GM23248 (cell line): Measurements from ENCODE around the gene RARB.

ENCODE experiments used
- EZH2 ChIP-seq: fragments of 200-600 bp; sonication (generic); IDR thresholded peaks from 2 replicates; pipeline ENCODE4 v1.6.1; 2018; ENCODE audit warnings: antibody characterized with exemption, mild to moderate bottlenecking; ENCODE audit not compliant: insufficient read depth, poor library complexity, severe bottlenecking
- EZH2phosphoT487 ChIP-seq: fragments of 200-600 bp; sonication (generic); IDR thresholded peaks from 2 replicates; pipeline ENCODE4 v1.6.1; 2018; ENCODE audit warnings: antibody characterized with exemption, moderate library complexity, mild to moderate bottlenecking, low read depth; ENCODE audit not compliant: insufficient read depth

DNA sequence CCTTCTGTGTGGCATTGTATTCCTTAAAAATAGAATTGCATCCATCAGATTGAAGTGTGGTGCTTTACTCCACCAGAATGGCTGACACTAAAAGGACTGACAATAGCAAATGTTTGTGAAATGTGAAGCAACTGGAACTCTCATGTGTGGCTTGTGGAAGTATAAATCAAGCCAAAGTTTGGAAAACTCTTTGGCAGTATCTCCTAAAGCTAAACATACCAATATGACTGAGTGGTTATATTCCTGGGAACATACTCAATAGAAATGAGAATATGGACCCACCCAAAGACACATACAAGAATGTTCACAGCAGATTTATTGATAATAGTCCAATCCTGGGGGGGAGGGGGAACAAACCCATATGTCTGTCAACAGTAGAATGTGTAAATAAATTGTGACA lies 87.1 kb downstream of the RARB start:
- TF ChIP-seq EZH2phosphoT487: no peak
- no peak for TF ChIP-seq EZH2
